HG02610 (cell line): ENCODE data around the gene CA12.
"Not testable (repeated sequence)": the region's sequence is repeated elsewhere in the genome, so short reads cannot be mapped to it uniquely, and the experiment has no call there.

Source experiments
- ATAC-seq: cut with Tn5 transposase; IDR thresholded peaks from one replicate; pipeline ENCODE4 v1.9.1; 2021; ENCODE audit warnings: mild to moderate bottlenecking, moderate library complexity; ENCODE audit not compliant: unreplicated experiment

CA12 gene

GRCh38 chr15:63381301-63382204 lies at the start of gene CA12:
Gene CA12, minus strand, starts transcription at chr15:63381846. Its CDS starts 126 bp downstream, at chr15:63381720.
- no peak for ATAC-seq

- no peak for ATAC-seq
These were observed 49.3 kb upstream of the CA12 start for GRCh38 chr15:63430766-63431451.

GRCh38 chr15:63426552-63426951 lies 44.9 kb upstream of the CA12 start:
- no peak for ATAC-seq

GRCh38 chr15:63425426-63425985 lies 43.9 kb upstream of the CA12 start:
- ATAC-seq = no peak

- ATAC-seq = no peak
These were observed 41.4 kb upstream of the CA12 start for GRCh38 chr15:63422891-63423590.

- no peak for ATAC-seq
These were observed 39.8 kb upstream of the CA12 start for GRCh38 chr15:63421433-63421832.

GRCh38 chr15:63420333-63420747 lies 38.7 kb upstream of the CA12 start:
- no peak for ATAC-seq

- no peak for ATAC-seq
These were observed 37.2 kb upstream of the CA12 start for GRCh38 chr15:63418811-63419210.

- ATAC-seq = no peak
These were observed 36.1 kb upstream of the CA12 start for GRCh38 chr15:63417721-63418120.

GRCh38 chr15:63417274-63417673 lies 35.6 kb upstream of the CA12 start:
- ATAC-seq = not testable (repeated sequence)

- ATAC-seq = no peak
These were observed 33.0 kb upstream of the CA12 start for GRCh38 chr15:63414474-63415120.

- ATAC-seq = no peak
These were observed 30.9 kb upstream of the CA12 start for GRCh38 chr15:63412551-63412950.

- no peak for ATAC-seq
These were observed 30.2 kb upstream of the CA12 start for GRCh38 chr15:63411866-63412265.

- ATAC-seq = no peak
These were observed 27.5 kb upstream of the CA12 start for GRCh38 chr15:63409179-63409578.

- no peak for ATAC-seq
These were observed 26.9 kb upstream of the CA12 start for GRCh38 chr15:63408524-63408923.

GRCh38 chr15:63407612-63408011 lies 26.0 kb upstream of the CA12 start:
- no peak for ATAC-seq

- no peak for ATAC-seq
These were observed 24.2 kb upstream of the CA12 start for GRCh38 chr15:63405683-63406390.

- no peak for ATAC-seq
These were observed 23.5 kb upstream of the CA12 start for GRCh38 chr15:63405159-63405558.

GRCh38 chr15:63403254-63403945 lies 21.8 kb upstream of the CA12 start:
- no peak for ATAC-seq
